ENCODE results near the gene SORCS2.

- TF ChIP-seq POLR2A (IDR thresholded peaks at IDR 0.05) (no peak), POLR2AphosphoS5 (IDR thresholded peaks at IDR 0.05) (no peak), CTCF (IDR thresholded peaks at IDR 0.05) (no peak)
These were observed 114.0 kb downstream of the SORCS2 start for GRCh38 chr4:7306021-7306965.

All from prostate gland (tissue), 2 donors.